Raji (cell line): Measurements from ENCODE around the gene ABCD1.

Source experiments
- POLR2A ChIP-seq: IDR thresholded peaks from 2 replicates; pipeline ENCODE4 v1.6.1; 2011; ENCODE audit warnings: low read depth, low read length, control low read depth; ENCODE audit not compliant: insufficient read depth

ABCD1 gene

GRCh38 chrX:153724252-153725038 is at the start of gene ABCD1, which contains the start of gene BCAP31:
Gene ABCD1 (plus strand): TSS chrX:153724856. CDS start chrX:153725267, 411 bp downstream.
Gene BCAP31 (minus strand): TSS chrX:153724387. CDS start chrX:153723244, 1,143 bp downstream.
- TF ChIP-seq POLR2A, result peak; percentile 46; the same call in 1 of the 2 replicates

- no peak for TF ChIP-seq POLR2A
These were observed 43.5 kb upstream of the ABCD1 start for GRCh38 chrX:153681175-153681574.

GRCh38 chrX:153684467-153685155 is 40.0 kb upstream of the ABCD1 start:
- TF ChIP-seq POLR2A, result no peak

- no peak for TF ChIP-seq POLR2A
These were observed 39.5 kb upstream of the ABCD1 start for GRCh38 chrX:153685156-153685536.

GRCh38 chrX:153685751-153686696 is 38.6 kb upstream of the ABCD1 start:
- TF ChIP-seq POLR2A, result no peak

- TF ChIP-seq POLR2A, result no peak
These were observed 37.9 kb upstream of the ABCD1 start for GRCh38 chrX:153686711-153687110.

GRCh38 chrX:153687121-153688039 is 37.3 kb upstream of the ABCD1 start, which contains the start of gene SLC6A8:
Gene SLC6A8 (plus strand): TSS chrX:153687926. CDS start chrX:153688575, 649 bp downstream.
- no peak for TF ChIP-seq POLR2A

GRCh38 chrX:153688071-153688470 is 36.6 kb upstream of the ABCD1 start:
- TF ChIP-seq POLR2A, result no peak

- TF ChIP-seq POLR2A, result no peak
These were observed 36.1 kb upstream of the ABCD1 start for GRCh38 chrX:153688506-153688905.

- no peak for TF ChIP-seq POLR2A
These were observed 35.6 kb upstream of the ABCD1 start for GRCh38 chrX:153688911-153689590.

GRCh38 chrX:153689654-153690465 is 34.8 kb upstream of the ABCD1 start:
- TF ChIP-seq POLR2A, result no peak

GRCh38 chrX:153690466-153690865 is 34.2 kb upstream of the ABCD1 start:
- TF ChIP-seq POLR2A, result no peak

GRCh38 chrX:153692003-153692402 is 32.7 kb upstream of the ABCD1 start:
- no peak for TF ChIP-seq POLR2A
